ENCODE results near the gene SLC30A2.

SLC30A2 gene

DNA sequence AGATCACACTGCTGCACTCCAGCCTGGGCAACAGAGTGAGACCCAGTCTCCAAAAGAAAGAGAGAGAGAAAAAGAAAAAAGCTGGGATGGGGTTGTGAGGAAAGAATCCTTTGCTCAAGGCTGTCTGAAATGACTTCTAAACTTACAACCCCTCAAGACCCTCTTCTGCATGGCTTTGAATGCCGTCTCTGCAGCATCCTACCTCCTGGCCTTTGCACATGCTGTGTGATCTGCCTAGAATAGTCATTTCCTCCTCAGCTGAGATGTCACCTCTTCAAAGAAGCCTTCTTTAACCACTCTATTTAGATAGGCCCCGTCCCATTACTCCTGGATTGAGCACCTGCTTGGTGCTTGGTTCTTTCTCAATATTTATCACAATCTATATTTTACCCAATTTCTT is 38.9 kb upstream of the SLC30A2 start:
- TF ChIP-seq, protein P1, sequence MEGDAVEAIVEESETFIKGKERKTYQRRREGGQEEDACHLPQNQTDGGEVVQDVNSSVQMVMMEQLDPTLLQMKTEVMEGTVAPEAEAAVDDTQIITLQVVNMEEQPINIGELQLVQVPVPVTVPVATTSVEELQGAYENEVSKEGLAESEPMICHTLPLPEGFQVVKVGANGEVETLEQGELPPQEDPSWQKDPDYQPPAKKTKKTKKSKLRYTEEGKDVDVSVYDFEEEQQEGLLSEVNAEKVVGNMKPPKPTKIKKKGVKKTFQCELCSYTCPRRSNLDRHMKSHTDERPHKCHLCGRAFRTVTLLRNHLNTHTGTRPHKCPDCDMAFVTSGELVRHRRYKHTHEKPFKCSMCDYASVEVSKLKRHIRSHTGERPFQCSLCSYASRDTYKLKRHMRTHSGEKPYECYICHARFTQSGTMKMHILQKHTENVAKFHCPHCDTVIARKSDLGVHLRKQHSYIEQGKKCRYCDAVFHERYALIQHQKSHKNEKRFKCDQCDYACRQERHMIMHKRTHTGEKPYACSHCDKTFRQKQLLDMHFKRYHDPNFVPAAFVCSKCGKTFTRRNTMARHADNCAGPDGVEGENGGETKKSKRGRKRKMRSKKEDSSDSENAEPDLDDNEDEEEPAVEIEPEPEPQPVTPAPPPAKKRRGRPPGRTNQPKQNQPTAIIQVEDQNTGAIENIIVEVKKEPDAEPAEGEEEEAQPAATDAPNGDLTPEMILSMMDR (IDR thresholded peaks at IDR 0.05; ENCODE audit: insufficient read depth, low read depth, low read length, missing control alignments) = no peak
- H3K4me3 ChIP-seq (ENCODE audit: low read depth, low read length) = no peak overlapping the region
- no peak for DNase-seq (ENCODE audit: low read depth)

DNA sequence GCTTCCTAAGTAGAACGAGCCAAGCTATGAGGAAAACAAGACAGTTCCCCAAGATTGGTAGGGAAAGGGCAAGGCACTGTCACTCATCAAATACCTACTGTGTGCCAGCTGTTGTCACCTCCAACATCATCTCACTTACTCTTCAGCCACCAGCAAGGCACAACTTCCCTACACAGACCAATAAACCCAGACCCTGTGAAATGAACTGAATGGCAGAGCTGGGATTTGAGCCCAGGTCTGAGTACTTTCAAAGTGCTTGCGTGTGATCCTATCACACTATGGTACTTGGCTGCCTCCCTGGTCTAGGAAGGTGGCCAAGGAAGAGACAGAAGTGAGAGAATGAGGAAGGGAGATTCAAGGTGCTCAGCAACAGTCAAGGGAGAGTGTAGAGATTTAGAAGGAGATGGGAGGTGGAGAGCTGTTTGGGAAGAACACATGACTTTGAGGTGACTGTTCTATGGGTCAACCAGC is 38.2 kb upstream of the SLC30A2 start:
- no peak overlapping the region for H3K4me3 ChIP-seq (ENCODE audit: low read depth, low read length)

DNA sequence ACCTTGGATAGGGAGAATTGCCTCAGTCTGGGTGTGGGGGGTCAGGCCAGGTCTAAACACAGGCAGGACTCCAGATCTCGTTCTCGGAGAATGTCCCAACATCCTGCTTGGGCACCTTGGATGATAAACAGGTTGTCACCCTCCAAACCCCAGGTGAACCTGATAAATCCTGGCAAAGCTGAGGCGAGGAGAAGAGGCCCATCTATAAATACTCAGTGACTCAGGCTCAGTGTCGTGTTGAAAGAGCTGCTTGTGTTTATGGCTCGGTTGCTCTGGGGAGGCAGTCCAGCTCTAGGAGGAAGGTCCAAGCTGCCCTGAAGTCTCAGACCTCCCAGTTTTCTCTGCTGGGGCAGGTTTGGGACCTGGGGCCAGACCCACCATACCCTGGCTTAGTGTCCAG is 37.3 kb upstream of the SLC30A2 start:
- TF ChIP-seq, protein P1 (IDR thresholded peaks at IDR 0.05; ENCODE audit: insufficient read depth, low read depth, low read length, missing control alignments) = no peak
- DNase-seq (ENCODE audit: low read depth) = no peak
- no peak overlapping the region for H3K4me3 ChIP-seq (ENCODE audit: low read depth, low read length)

More for the DNA sequence above, 38.2 kb upstream of the SLC30A2 start:
- TF ChIP-seq, protein P1 (IDR thresholded peaks at IDR 0.05; ENCODE audit: insufficient read depth, low read depth, low read length, missing control alignments) = no peak
- DNase-seq (ENCODE audit: low read depth) = no peak

DNA sequence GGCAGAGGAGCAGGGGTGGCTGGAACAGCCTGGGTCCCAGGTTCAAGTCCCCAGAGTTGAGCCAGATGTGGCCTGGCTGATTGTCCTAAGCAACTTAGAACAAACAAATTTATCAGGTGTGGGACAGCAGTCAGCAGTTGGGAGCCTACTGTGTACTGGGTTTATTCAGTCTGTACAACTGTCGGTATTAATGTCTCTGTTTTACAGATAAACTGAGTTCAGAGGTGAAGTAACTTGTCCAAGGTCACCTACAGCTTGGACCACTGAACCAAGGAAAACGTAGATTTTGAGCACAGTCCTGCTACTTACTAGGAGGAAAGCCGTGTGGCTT is 36.1 kb upstream of the SLC30A2 start:
- DNase-seq (ENCODE audit: low read depth) = no peak
- TF ChIP-seq, protein P1 (IDR thresholded peaks at IDR 0.05; ENCODE audit: insufficient read depth, low read depth, low read length, missing control alignments) = no peak

DNA sequence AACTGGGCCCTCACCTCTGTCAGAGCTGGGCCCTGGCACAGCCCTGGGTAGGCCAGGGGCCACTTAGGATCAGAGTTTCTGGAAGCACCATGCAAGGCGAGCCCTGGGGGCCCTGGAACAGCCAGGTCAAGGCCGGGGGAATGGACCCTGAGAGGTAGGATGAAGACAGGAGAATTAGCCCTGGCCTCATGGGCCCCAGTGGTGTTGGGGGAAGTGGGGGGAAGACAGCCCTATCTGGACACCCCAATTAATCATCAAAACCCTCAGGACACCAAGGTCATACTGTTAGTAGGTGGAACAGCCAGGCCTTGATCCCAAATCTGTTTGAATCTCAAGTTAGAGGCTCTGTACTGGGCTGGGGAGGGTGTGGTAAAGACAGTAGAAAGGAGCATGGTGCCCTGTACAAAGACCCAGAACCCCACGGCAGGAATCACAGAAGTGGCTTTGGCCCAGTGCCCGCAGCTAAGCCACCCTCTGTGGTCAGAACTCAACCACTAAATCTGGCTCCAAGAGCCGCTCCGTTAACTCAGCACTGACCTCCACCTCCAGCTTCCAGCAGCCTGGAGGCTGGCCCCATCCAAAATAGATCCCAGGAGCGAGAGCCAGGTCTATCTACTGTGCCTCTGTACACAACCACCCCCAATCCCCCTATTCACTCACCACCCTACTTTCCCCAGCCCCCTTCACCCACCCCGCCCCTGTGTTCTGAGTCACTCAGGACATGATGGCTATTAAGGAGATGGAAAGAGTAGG is 35.5 kb upstream of the SLC30A2 start:
- TF ChIP-seq, protein P1 (IDR thresholded peaks at IDR 0.05; ENCODE audit: insufficient read depth, low read depth, low read length, missing control alignments) = no peak
- DNase-seq (ENCODE audit: low read depth) = no peak
- H3K4me3 ChIP-seq (ENCODE audit: low read depth, low read length) = no peak overlapping the region

More for the DNA sequence above, 36.1 kb upstream of the SLC30A2 start:
- H3K4me3 ChIP-seq (ENCODE audit: low read depth, low read length) = no peak overlapping the region

DNA sequence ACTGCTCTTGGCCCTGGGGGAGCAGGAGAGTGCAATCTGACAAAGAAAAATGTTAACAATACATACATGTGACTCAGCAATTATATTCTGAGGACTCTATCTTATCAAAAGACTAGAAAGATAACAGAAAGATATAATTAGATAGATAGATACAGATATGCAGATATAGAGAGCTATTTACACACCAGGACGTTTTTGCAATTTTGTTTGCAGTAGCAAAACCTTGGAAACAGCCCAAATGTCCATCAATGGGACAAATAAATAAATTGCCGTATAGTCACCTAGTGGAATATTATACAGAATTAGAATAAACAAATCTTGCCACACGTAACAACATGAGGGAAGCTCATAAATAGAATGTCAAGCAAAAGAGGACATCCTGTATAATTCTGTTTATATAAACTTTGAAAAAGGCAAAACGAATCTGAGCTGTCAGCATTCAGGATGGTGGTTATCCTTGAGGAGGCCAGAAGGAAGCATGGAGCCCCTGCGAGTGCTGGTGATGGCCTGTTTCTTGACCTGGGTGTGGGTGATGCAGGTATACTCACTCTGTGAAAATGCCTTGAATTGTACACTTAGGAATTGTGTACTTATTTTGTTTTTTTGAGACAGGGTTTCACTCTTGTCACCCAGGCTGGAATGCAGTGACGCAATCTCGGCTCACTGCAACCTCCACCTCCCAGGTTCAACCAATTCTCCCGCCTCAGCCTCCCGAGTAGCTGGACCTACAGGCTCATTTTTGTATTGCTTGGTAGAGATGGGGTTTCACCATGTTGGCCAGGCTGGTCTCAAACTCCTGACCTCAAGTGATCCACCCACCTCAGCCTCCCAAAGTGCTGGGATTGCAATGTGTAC is 34.3 kb upstream of the SLC30A2 start:
- DNase-seq (ENCODE audit: low read depth) = no peak
- no peak overlapping the region for H3K4me3 ChIP-seq (ENCODE audit: low read depth, low read length)
- TF ChIP-seq, protein P1 (IDR thresholded peaks at IDR 0.05; ENCODE audit: insufficient read depth, low read depth, low read length, missing control alignments) = no peak
